OCI-LY1 (cell line): ENCODE measurements around the gene TMED10.

ENCODE experiments used
- CTCF ChIP-seq: fragments of 200-600 bp; sonication (generic), shearing (Covaris generic); IDR thresholded peaks from 2 replicates; pipeline ENCODE4 v1.5.1; 2017; ENCODE audit warnings: mild to moderate bottlenecking, antibody characterized with exemption, low read length, moderate library complexity, mixed read lengths
- EZH2 ChIP-seq: fragments of 200-600 bp; sonication (generic), shearing (Covaris generic); IDR thresholded peaks from 2 replicates; pipeline ENCODE4 v1.8.0; 2017; ENCODE audit warnings: borderline replicate concordance, mixed run types, mild to moderate bottlenecking, antibody characterized with exemption, low read length, moderate library complexity, mixed read lengths

GRCh38 chr14:75081660-75082229 is 94.7 kb downstream of the TMED10 start:
- TF ChIP-seq EZH2 (no peak), CTCF (no peak)
